K562 (cell line): ENCODE results near the gene RIN3. TPM values are rescaled to one million over a fixed set of nuclear protein-coding genes. Genes with fewer than 3 reads are reported as not detected.

ENCODE experiments used
- polyA plus RNA-seq, 8 experiments: library from polyadenylated mRNA; depleted of rRNA in 4 of 8; stranded (reverse) in 5 of 8; unstranded in 3 of 8; fragments of >200 nt; fragmentation: Nextera tagmentation in 2 of 8; fragmentation: Illumina TruSeq in 1 of 8; extraction: Ambion mirVana in 2 of 8; extraction: Trizol in 1 of 8; gene quantifications; 2 replicates each; pipeline versions ENCODE4 v1.2.1 to v1.2.3, GENCODE V29; 2011 to 2014; ENCODE audit warnings: inconsistent platforms in 1 of 8, missing spikeins in 1 of 8
- total RNA-seq, 7 experiments: library from RNA; depleted of rRNA in 6 of 7; stranded (reverse); fragments of >200 nt in 6 of 7; fragmentation: Illumina TruSeq in 2 of 7; extraction: Trizol in 2 of 7; gene quantifications; 2 replicates each; pipeline versions ENCODE4 v1.2.1 to v1.2.3, GENCODE V29; 2011 to 2021; ENCODE audit warnings: low replicate concordance in 1 of 7
- TF ChIP-seq, protein P1 (sequence below), 2 experiments: fragments of 450-650 bp; IDR thresholded peaks; 2 replicates each; pipeline ENCODE4 v1.6.1; 2016; ENCODE audit warnings: mild to moderate bottlenecking in 2 of 2, borderline replicate concordance in 1 of 2, low read depth in 1 of 2, moderate library complexity in 1 of 2

RIN3 gene
- total and polyA plus RNA-seq, 9 of the 15 experiments (the other 6 are each of a cell fraction or from before 2014, with no cell fraction given) = 0.01 to 0.49 (median 0.08) TPM; not detected in 5

DNA sequence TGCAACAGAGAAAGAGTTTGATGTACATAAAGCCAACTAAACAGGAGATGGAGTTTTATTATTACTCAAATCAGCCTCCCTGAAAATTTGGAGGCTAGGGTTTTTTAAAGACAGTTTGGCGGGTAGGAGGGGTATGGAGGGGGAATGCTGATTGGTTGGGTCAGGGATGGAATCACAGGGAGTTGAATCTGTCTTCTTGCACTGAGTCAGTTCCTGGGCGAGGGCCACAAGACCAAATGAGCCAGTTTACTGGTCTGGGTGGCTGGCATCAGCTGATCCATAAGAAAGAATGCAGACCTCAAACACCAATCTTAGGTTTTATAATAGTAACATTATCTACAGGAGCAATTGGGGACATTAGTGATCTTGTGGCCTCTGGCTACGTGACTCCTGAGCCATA, 64.9 kb downstream of the RIN3 start (continued):
- TF ChIP-seq, protein P1, sequence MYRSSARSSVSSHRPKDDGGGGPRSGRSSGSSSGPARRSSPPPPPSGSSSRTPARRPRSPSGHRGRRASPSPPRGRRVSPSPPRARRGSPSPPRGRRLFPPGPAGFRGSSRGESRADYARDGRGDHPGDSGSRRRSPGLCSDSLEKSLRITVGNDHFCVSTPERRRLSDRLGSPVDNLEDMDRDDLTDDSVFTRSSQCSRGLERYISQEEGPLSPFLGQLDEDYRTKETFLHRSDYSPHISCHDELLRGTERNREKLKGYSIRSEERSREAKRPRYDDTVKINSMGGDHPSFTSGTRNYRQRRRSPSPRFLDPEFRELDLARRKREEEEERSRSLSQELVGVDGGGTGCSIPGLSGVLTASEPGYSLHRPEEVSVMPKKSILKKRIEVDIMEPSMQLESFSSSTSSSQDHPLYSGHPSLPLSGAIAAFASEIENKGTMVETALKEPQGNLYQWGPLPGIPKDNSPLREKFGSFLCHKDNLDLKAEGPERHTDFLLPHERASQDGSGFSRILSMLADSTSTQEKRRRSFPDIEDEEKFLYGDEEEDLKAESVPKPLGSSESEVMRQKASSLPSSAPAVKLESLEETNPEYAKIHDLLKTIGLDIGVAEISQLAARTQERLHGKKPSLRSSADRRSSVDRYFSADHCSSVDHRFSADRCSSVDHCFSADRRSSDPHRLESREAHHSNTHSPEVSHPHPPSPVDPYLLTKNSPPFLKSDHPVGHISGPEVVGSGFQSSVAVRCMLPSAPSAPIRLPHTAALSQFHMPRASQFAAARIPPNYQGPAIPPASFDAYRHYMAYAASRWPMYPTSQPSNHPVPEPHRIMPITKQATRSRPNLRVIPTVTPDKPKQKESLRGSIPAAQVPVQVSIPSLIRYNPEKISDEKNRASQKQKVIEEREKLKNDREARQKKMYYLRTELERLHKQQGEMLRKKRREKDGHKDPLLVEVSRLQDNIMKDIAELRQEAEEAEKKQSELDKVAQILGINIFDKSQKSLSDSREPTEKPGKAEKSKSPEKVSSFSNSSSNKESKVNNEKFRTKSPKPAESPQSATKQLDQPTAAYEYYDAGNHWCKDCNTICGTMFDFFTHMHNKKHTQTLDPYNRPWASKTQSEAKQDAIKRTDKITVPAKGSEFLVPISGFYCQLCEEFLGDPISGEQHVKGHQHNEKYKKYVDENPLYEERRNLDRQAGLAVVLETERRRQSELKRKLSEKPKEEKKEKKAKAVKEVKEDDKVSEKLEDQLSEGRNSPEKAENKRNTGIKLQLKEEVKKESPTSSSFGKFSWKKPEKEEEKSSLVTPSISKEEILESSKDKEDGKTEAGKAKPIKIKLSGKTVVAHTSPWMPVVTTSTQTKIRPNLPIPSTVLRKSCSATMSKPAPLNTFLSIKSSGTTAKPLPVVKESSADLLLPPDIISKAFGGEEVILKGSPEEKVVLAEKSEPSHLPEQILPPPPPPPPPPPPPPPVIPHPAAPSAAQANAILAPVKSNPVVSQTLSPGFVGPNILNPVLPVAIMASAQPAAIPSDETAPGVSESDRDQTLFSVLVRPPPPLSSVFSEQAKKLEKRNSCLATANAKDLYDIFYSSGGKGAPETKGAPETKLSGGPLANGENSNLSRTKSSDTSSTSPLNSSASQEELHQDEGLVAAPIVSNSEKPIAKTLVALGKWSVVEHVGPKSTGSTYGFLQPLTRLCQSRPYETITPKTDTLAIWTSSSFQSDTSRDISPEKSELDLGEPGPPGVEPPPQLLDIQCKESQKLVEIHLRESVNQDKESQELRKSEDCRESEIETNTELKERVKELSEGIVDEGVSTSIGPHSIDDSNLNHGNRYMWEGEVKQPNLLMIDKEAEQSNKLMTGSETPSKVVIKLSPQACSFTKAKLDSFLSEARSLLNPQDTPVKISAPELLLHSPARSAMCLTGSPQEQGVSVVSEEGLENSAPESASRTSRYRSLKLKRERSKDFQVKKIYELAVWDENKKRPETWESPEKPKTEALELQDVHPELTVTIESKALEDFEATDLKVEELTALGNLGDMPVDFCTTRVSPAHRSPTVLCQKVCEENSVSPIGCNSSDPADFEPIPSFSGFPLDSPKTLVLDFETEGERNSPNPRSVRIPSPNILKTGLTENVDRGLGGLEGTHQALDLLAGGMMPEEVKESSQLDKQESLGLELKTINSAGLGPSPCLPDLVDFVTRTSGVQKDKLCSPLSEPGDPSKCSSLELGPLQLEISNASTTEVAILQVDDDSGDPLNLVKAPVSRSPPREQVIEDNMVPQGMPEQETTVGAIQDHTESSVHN (IDR thresholded peaks at IDR 0.05; ENCODE audit: borderline replicate concordance in 1 of 2, low read depth in 1 of 2) = no peak
